Effector memory CD8-positive, alpha-beta T cell (primary cell): ENCODE data around the gene ELP4.
A peak's percentile ranks its signal among the peaks of the same experiment; 100 is the strongest.

ENCODE experiments used
- ATAC-seq: fragments of 150-1000 bp; cut with Tn5 transposase; replicated peaks from 2 replicates; pipeline ENCODE4 v1.10.0; 2021; ENCODE audit warnings: mild to moderate bottlenecking, moderate library complexity
- DNase-seq, 3 experiments: peaks; one replicate each; pipeline ENCODE4 v3.0.0; 2021
- H3K27ac Mint-ChIP-seq, 2 donors: one replicate each; pipeline ENCODE4 v1.8.0; 2022; ENCODE audit warnings: mild to moderate bottlenecking in 2 of 2, mixed read lengths in 2 of 2, moderate library complexity in 2 of 2
- H3K27me3 Mint-ChIP-seq, 2 donors: one replicate each; pipeline ENCODE4 v1.8.0; 2022; ENCODE audit warnings: mixed read lengths in 2 of 2
- H3K36me3 Mint-ChIP-seq: one replicate; pipeline ENCODE4 v1.8.0; 2022; ENCODE audit warnings: mild to moderate bottlenecking, moderate library complexity, mixed read lengths; ENCODE audit not compliant: insufficient read depth
- H3K4me1 Mint-ChIP-seq, 2 donors: one replicate each; pipeline ENCODE4 v1.8.0; 2022; ENCODE audit warnings: low read depth in 2 of 2, mixed read lengths in 2 of 2
- H3K4me3 Mint-ChIP-seq, 2 donors: one replicate each; pipeline ENCODE4 v1.8.0; 2022; ENCODE audit warnings: mild to moderate bottlenecking in 2 of 2, mixed read lengths in 2 of 2, moderate library complexity in 2 of 2
- H3K9me3 Mint-ChIP-seq, 2 donors: one replicate each; pipeline ENCODE4 v1.8.0; 2022; ENCODE audit warnings: mixed read lengths in 2 of 2

The ELP4 gene

GRCh38 chr11:31806186-31806927, 296.8 kb downstream of the ELP4 start:
- Mint-ChIP-seq H3K4me1 (peaks cover 37 to 41% of the 10 kb centered on the region in 2 donors), H3K36me3 (peaks cover 29% of the 10 kb centered on the region), H3K9me3 (peaks cover 0 to 8% of the 10 kb centered on the region in 2 donors), H3K27me3 (peaks cover 81 to 92% of the 10 kb centered on the region in 2 donors), H3K4me3 (peak overlapping the region in 1 of 2 donors; percentile 35), H3K27ac (no peak overlapping the region)
- no peak for ATAC-seq
- DNase-seq = no peak

GRCh38 chr11:31806928-31807798, 297.6 kb downstream of the ELP4 start:
- Mint-ChIP-seq H3K27ac (no peak overlapping the region), H3K36me3 (peaks cover 32% of the 10 kb centered on the region), H3K27me3 (peaks cover 80 to 92% of the 10 kb centered on the region in 2 donors), H3K9me3 (peaks cover 0 to 8% of the 10 kb centered on the region in 2 donors), H3K4me3 (peak overlapping the region in 1 of 2 donors; percentile 35), H3K4me1 (peaks cover 42 to 45% of the 10 kb centered on the region in 2 donors)
- no peak for DNase-seq
- no peak for ATAC-seq

GRCh38 chr11:31807799-31808667, 298.5 kb downstream of the ELP4 start:
- H3K36me3 Mint-ChIP-seq = peaks cover 24% of the 10 kb centered on the region
- H3K27ac Mint-ChIP-seq = no peak overlapping the region
- H3K4me1 Mint-ChIP-seq = peaks cover 44 to 45% of the 10 kb centered on the region in 2 donors
- ATAC-seq (no peak), DNase-seq (no peak)
- no peak overlapping the region for H3K4me3 Mint-ChIP-seq
- peaks cover 78 to 91% of the 10 kb centered on the region in 2 donors for H3K27me3 Mint-ChIP-seq
- no peaks in the 10 kb centered on the region for H3K9me3 Mint-ChIP-seq

- ATAC-seq (no peak), DNase-seq (no peak)
- H3K36me3 Mint-ChIP-seq = peaks cover 20% of the 10 kb centered on the region
- no peaks in the 10 kb centered on the region for H3K9me3 Mint-ChIP-seq
- H3K27ac Mint-ChIP-seq = no peak overlapping the region
- peaks cover 69 to 89% of the 10 kb centered on the region in 2 donors for H3K27me3 Mint-ChIP-seq
- H3K4me1 Mint-ChIP-seq = peaks cover 36 to 37% of the 10 kb centered on the region in 2 donors
- H3K4me3 Mint-ChIP-seq = peak overlapping the region; percentile 75 to 88
Measured at GRCh38 chr11:31808721-31809540, 299.4 kb downstream of the ELP4 start.

GRCh38 chr11:31809541-31809856, 299.9 kb downstream of the ELP4 start:
- Mint-ChIP-seq H3K27me3 (peaks cover 66 to 89% of the 10 kb centered on the region in 2 donors), H3K4me1 (peaks cover 30 to 34% of the 10 kb centered on the region in 2 donors), H3K9me3 (no peaks in the 10 kb centered on the region), H3K4me3 (peak overlapping the region; percentile 75 to 88), H3K36me3 (peaks cover 16% of the 10 kb centered on the region), H3K27ac (no peak overlapping the region)
- DNase-seq = no peak
- ATAC-seq = no peak

GRCh38 chr11:31809857-31810778, 300.6 kb downstream of the ELP4 start:
- Mint-ChIP-seq H3K36me3 (peaks cover 18% of the 10 kb centered on the region), H3K27me3 (peaks cover 67 to 89% of the 10 kb centered on the region in 2 donors), H3K4me3 (peak overlapping the region; percentile 77 to 88), H3K27ac (no peak overlapping the region), H3K4me1 (peaks cover 32 to 35% of the 10 kb centered on the region in 2 donors), H3K9me3 (no peaks in the 10 kb centered on the region)
- DNase-seq (no peak), ATAC-seq (no peak)

GRCh38 chr11:31810779-31811647, 301.4 kb downstream of the ELP4 start, which contains the start of gene PAX6:
PAX6 (minus strand) TSS chr11:31811322; CDS start chr11:31806411, 4,911 bp downstream.
- no peak within 1 kb of the TSS for H3K27ac Mint-ChIP-seq
- DNase-seq = peak in 2 of 3 experiments; percentile 20 to 21
- H3K27me3 Mint-ChIP-seq = peaks cover 71 to 94% of the 10 kb centered on the region in 2 donors

GRCh38 chr11:31812383-31813381, 303.1 kb downstream of the ELP4 start:
- Mint-ChIP-seq H3K27me3 (peaks cover 68 to 95% of the 10 kb centered on the region in 2 donors), H3K36me3 (peaks cover 27% of the 10 kb centered on the region), H3K9me3 (no peaks in the 10 kb centered on the region), H3K4me1 (peaks cover 40% of the 10 kb centered on the region in 2 donors), H3K4me3 (peak overlapping the region; percentile 77 to 88), H3K27ac (no peak overlapping the region)
- DNase-seq = no peak
- peak; percentile 12 for ATAC-seq

More at GRCh38 chr11:31810779-31811647, 301.4 kb downstream of the ELP4 start, which contains the start of gene PAX6:
- no peaks in the 10 kb centered on the region for H3K9me3 Mint-ChIP-seq
- H3K4me1 Mint-ChIP-seq = peaks cover 33 to 36% of the 10 kb centered on the region in 2 donors
- ATAC-seq = peak; percentile 56
- peaks cover 23% of the 10 kb centered on the region for H3K36me3 Mint-ChIP-seq
- H3K4me3 Mint-ChIP-seq = peak within 1 kb of the TSS; percentile 77 to 88

- Mint-ChIP-seq H3K9me3 (no peaks in the 10 kb centered on the region), H3K27ac (no peak overlapping the region), H3K27me3 (peaks cover 66 to 94% of the 10 kb centered on the region in 2 donors), H3K36me3 (peaks cover 27% of the 10 kb centered on the region), H3K4me1 (peaks cover 40% of the 10 kb centered on the region in 2 donors), H3K4me3 (peak overlapping the region; percentile 77 to 88)
- DNase-seq (no peak), ATAC-seq (no peak)
Measured at GRCh38 chr11:31813391-31814175, 304.0 kb downstream of the ELP4 start.
